IMR-90 (cell line): Measurements from ENCODE around the gene OTUD4. TPM values are rescaled to one million over a fixed set of nuclear protein-coding genes. Genes with fewer than 3 reads are reported as not detected.
A peak's percentile ranks its signal among the peaks of the same experiment; 100 is the strongest.

Source experiments
- ATAC-seq: fragments of 200-7000 bp; cut with Tn5 transposase; 2 replicates; pipeline ENCODE4 v1.9.1; 2020; ENCODE audit warnings: low read depth, mild to moderate bottlenecking, moderate library complexity
- BruUV-seq: library from RNA; stranded (reverse); fragments of 400-500 nt; replicated peaks from 2 replicates; lab custom pipeline; 2021; lab: Mats Ljungman, UMichigan
- CTCF ChIA-PET: fragments of 300-600 bp; formaldehyde crosslinking; extraction: SDS; loops from one replicate; lab custom pipeline; 2021; ENCODE audit warnings: antibody characterized with exemption; lab: Yijun Ruan, JAX
- POLR2A ChIA-PET: fragments of 300-600 bp; sonication (Branson Sonifier 250); formaldehyde crosslinking; loops from one replicate; lab custom pipeline; 2022; ENCODE audit warnings: antibody characterized with exemption; ENCODE audit not compliant: unreplicated experiment; lab: Charles Lee
- DNase-seq: peaks from one replicate; pipeline ENCODE4 v3.0.0; 2013
- H2AFZ ChIP-seq: replicated peaks from 2 replicates; pipeline ENCODE3; 2013; ENCODE audit warnings: low read length, mild to moderate bottlenecking; ENCODE audit not compliant: poor library complexity
- H2AK5ac ChIP-seq: 2 replicates; pipeline ENCODE4 v1.6.1; 2013; ENCODE audit warnings: low read depth, low read length, inconsistent platforms
- H2AK9ac ChIP-seq: replicated peaks from 2 replicates; pipeline ENCODE3; 2013; ENCODE audit warnings: mild to moderate bottlenecking, low read depth, low read length, moderate library complexity; ENCODE audit not compliant: poor library complexity
- H2BK120ac ChIP-seq: 2 replicates; pipeline ENCODE4 v1.6.1; 2013; ENCODE audit warnings: low read depth, low read length, inconsistent platforms
- H2BK15ac ChIP-seq: 3 replicates; pipeline ENCODE4 v1.6.1; 2013; ENCODE audit warnings: low read depth, low read length, inconsistent platforms
- H2BK20ac ChIP-seq: 2 replicates; pipeline ENCODE4 v1.6.1; 2013; ENCODE audit warnings: low read depth, mild to moderate bottlenecking, inconsistent platforms, low read length, moderate library complexity
- H2BK5ac ChIP-seq: 2 replicates; pipeline ENCODE4 v1.6.1; 2013; ENCODE audit warnings: mild to moderate bottlenecking, low read depth, low read length, inconsistent platforms; ENCODE audit not compliant: poor library complexity, severe bottlenecking
- H3K14ac ChIP-seq: replicated peaks from 2 replicates; pipeline ENCODE4 v1.6.1; 2013; ENCODE audit warnings: low read depth, low read length, inconsistent platforms
- H3K18ac ChIP-seq: 2 replicates; pipeline ENCODE4 v1.6.1; 2013; ENCODE audit warnings: low read depth, low read length, control low read depth
- H3K23ac ChIP-seq: 2 replicates; pipeline ENCODE4 v1.6.1; 2013; ENCODE audit warnings: low read depth, low read length, inconsistent platforms
- H3K27ac ChIP-seq: 2 replicates; pipeline ENCODE4 v1.5.1; 2013; ENCODE audit warnings: mild to moderate bottlenecking, control low read depth, low read length; ENCODE audit not compliant: insufficient read depth
- H3K27me3 ChIP-seq: 2 replicates; pipeline ENCODE4 v1.6.1; 2013; ENCODE audit warnings: low read length; ENCODE audit not compliant: control insufficient read depth, insufficient read depth
- H3K36me3 ChIP-seq: 2 replicates; pipeline ENCODE4 v1.6.1; 2013; ENCODE audit warnings: low read length, mixed read lengths; ENCODE audit not compliant: control insufficient read depth, insufficient read depth
- H3K4ac ChIP-seq: 2 replicates; pipeline ENCODE4 v1.6.1; 2013; ENCODE audit warnings: low read depth, low read length, inconsistent platforms
- H3K4me1 ChIP-seq: 2 replicates; pipeline ENCODE4 v1.6.1; 2013; ENCODE audit warnings: low read length, mixed read lengths; ENCODE audit not compliant: control insufficient read depth, insufficient read depth
- H3K4me2 ChIP-seq: 2 replicates; pipeline ENCODE4 v1.6.1; 2013; ENCODE audit warnings: low read depth, mild to moderate bottlenecking, control low read depth, low read length, moderate library complexity
- H3K4me3 ChIP-seq: 2 replicates; pipeline ENCODE4 v1.5.1; 2013; ENCODE audit warnings: low read depth, mild to moderate bottlenecking, control low read depth, low read length, moderate library complexity; ENCODE audit not compliant: insufficient read depth
- H3K56ac ChIP-seq: 2 replicates; pipeline ENCODE4 v1.6.1; 2013; ENCODE audit warnings: low read length, inconsistent platforms; ENCODE audit not compliant: insufficient read depth; ENCODE audit errors: extremely low read depth
- H3K79me1 ChIP-seq, 2 experiments: 2 replicates each; pipeline ENCODE4 v1.6.1; 2013; ENCODE audit warnings: low read length in 2 of 2, inconsistent platforms in 1 of 2, low read depth in 1 of 2
- H3K9ac ChIP-seq: 2 replicates; pipeline ENCODE4 v1.6.1; 2013; ENCODE audit warnings: low read depth, low read length, control low read depth
- H3K9me1 ChIP-seq: 2 replicates; pipeline ENCODE4 v1.6.1; 2013; ENCODE audit warnings: low read length, inconsistent platforms; ENCODE audit not compliant: insufficient read depth
- H3K9me3 ChIP-seq: 2 replicates; pipeline ENCODE4 v1.6.1; 2013; ENCODE audit warnings: low read length; ENCODE audit not compliant: control insufficient read depth, insufficient read depth
- H4K20me1 ChIP-seq: 2 replicates; pipeline ENCODE4 v1.6.1; 2013; ENCODE audit warnings: low read length, inconsistent platforms; ENCODE audit not compliant: insufficient read depth
- H4K5ac ChIP-seq: 2 replicates; pipeline ENCODE4 v1.6.1; 2013; ENCODE audit warnings: mild to moderate bottlenecking, low read depth, low read length, control low read depth
- H4K8ac ChIP-seq, 2 experiments: 2 replicates each; pipeline ENCODE4 v1.6.1; 2013; ENCODE audit warnings: low read depth in 2 of 2, low read length in 2 of 2, control low read depth in 1 of 2, inconsistent platforms in 1 of 2
- H4K91ac ChIP-seq: 2 replicates; pipeline ENCODE4 v1.6.1; 2013; ENCODE audit warnings: low read depth, low read length, inconsistent platforms; ENCODE audit not compliant: insufficient read depth
- CEBPB ChIP-seq: IDR thresholded peaks from 2 replicates; pipeline ENCODE4 v1.6.1; 2012; ENCODE audit warnings: low read depth, low read length, improper control_type of control experiment
- MAFK ChIP-seq: IDR thresholded peaks from 2 replicates; pipeline ENCODE4 v1.6.1; 2012; ENCODE audit warnings: low read depth, low read length, improper control_type of control experiment
- WGBS, 2 experiments: methylation state at CpG; one replicate each; pipeline versions ENCODE4 v1.1.5 to v1.1.7; 2013; ENCODE audit warnings: missing lambda C conversion rate in 2 of 2; ENCODE audit not compliant: insufficient read length in 1 of 2; ENCODE audit errors: extremely low coverage in 2 of 2; 5-methylcytosine and 5-hydroxymethylcytosine counted together
- dilution Hi-C: fragments of 300-500 bp; cut with HindIII; formaldehyde crosslinking; loops from one replicate; pipeline ENCODE4 v1.14.3; 2018; ENCODE audit warnings: low sequenced_read_pairs; ENCODE audit not compliant: unreplicated experiment
- in situ Hi-C: fragments of 300-500 bp; cut with MboI; formaldehyde crosslinking; loops from 3 replicates; pipeline ENCODE4 v1.14.3; 2019; ENCODE audit warnings: low sequenced_read_pairs, inconsistent platforms, mixed read lengths
- intact Hi-C: fragments of 100-400 bp; cut with micrococcal nuclease; formaldehyde crosslinking; loops from 2 replicates; pipeline ENCODE4 v1.10.0; 2022
- polyA plus RNA-seq, 3 experiments: library from polyadenylated mRNA; depleted of rRNA; stranded (reverse); fragments of >200 nt; gene quantifications; 2 replicates each; pipeline ENCODE4 v1.2.3, GENCODE V29; 2012; ENCODE audit warnings: low replicate concordance in 1 of 3
- total RNA-seq: library from RNA; depleted of rRNA; stranded (reverse); fragments of >200 nt; gene quantifications from 2 replicates; pipeline ENCODE4 v1.2.3, GENCODE V29; 2012

OTUD4 gene
- total and polyA plus RNA-seq, 2 of the 4 experiments (the other 2 are of a cell fraction) = 11.0 to 12.4 TPM

GRCh38 chr4:145155268-145155870, 25.0 kb downstream of the OTUD4 start:
- DNase-seq = no peak
- H4K91ac ChIP-seq = no peak overlapping the region
- no peak overlapping the region for H3K4ac ChIP-seq
- H2AK9ac ChIP-seq = no peak overlapping the region
- H3K4me3 ChIP-seq = no peak overlapping the region
- no peak overlapping the region for H2BK20ac ChIP-seq
- ChIA-PET CTCF (interaction anchor here (1.0 to 1.2 kb wide), 2 partner anchors 12 to 14 kb away, joined by 3 to 4 read pairs; no protein-coding TSS in a partner anchor), POLR2A (interaction anchor here (0.5 kb wide), 1 partner anchor 19 kb away, joined by 10 read pairs; no protein-coding TSS in a partner anchor)
- intact Hi-C loops (no loop called here), in situ Hi-C loops (no loop called here), dilution Hi-C loops (no loop called here)
- no peaks in the 10 kb centered on the region for H3K4me1 ChIP-seq
- H4K8ac ChIP-seq = no peak overlapping the region
- no peaks in the 10 kb centered on the region for H4K20me1 ChIP-seq
- no peak overlapping the region for H2BK120ac ChIP-seq
- no peak overlapping the region for H4K5ac ChIP-seq
- H2AK5ac ChIP-seq = no peak overlapping the region
- no peaks in the 10 kb centered on the region for H3K9me1 ChIP-seq
- H3K36me3 ChIP-seq = peaks cover 5% of the 10 kb centered on the region; the same call in 1 of the 2 replicates
- H3K18ac ChIP-seq = no peak overlapping the region
- no peak overlapping the region for H3K27ac ChIP-seq
- no peaks in the 10 kb centered on the region for H3K27me3 ChIP-seq
- no peak overlapping the region for H3K23ac ChIP-seq
- no peak overlapping the region for H3K4me2 ChIP-seq
- no peaks in the 10 kb centered on the region for H3K9me3 ChIP-seq
- TF ChIP-seq MAFK (peak; percentile 79), CEBPB (no peak)
- WGBS, 2 experiments = no CpG with 5 or more reads among the region's 2 CpGs
- no peak overlapping the region for H2BK15ac ChIP-seq
- H3K14ac ChIP-seq = no peak overlapping the region
- H2BK5ac ChIP-seq = no peak overlapping the region
- no TSS peak for BruUV-seq
- ATAC-seq = no peak
- no peak overlapping the region for H3K9ac ChIP-seq
- no peak overlapping the region for H3K56ac ChIP-seq
- no peak overlapping the region for H2AFZ ChIP-seq
- peaks cover 3 to 6% of the 10 kb centered on the region in 2 experiments; a peak in 1 of 4 replicates for H3K79me1 ChIP-seq
